Coronary artery (tissue), 2 donors: ENCODE results near the gene ZBTB47.
A peak's percentile ranks its signal among the peaks of the same experiment; 100 is the strongest.

Experiments
- DNase-seq: peaks from one replicate; pipeline ENCODE4 v3.0.0-alpha.2; 2017; ENCODE audit warnings: low spot score
- H3K27ac ChIP-seq, 2 donors: fragments of 200-600 bp; sonication (generic); one replicate each; pipeline ENCODE4 v1.5.1; 2016 to 2019
- H3K4me3 ChIP-seq: fragments of 200-600 bp; sonication (generic); 2 replicates; pipeline ENCODE4 v1.5.1; 2016; ENCODE audit warnings: mild to moderate bottlenecking, moderate library complexity
- TF ChIP-seq, protein P1 (sequence below): fragments of 200-600 bp; sonication (generic); IDR thresholded peaks from one replicate; pipeline ENCODE4 v1.5.1; 2019; ENCODE audit warnings: antibody characterized with exemption

The ZBTB47 gene

DNA sequence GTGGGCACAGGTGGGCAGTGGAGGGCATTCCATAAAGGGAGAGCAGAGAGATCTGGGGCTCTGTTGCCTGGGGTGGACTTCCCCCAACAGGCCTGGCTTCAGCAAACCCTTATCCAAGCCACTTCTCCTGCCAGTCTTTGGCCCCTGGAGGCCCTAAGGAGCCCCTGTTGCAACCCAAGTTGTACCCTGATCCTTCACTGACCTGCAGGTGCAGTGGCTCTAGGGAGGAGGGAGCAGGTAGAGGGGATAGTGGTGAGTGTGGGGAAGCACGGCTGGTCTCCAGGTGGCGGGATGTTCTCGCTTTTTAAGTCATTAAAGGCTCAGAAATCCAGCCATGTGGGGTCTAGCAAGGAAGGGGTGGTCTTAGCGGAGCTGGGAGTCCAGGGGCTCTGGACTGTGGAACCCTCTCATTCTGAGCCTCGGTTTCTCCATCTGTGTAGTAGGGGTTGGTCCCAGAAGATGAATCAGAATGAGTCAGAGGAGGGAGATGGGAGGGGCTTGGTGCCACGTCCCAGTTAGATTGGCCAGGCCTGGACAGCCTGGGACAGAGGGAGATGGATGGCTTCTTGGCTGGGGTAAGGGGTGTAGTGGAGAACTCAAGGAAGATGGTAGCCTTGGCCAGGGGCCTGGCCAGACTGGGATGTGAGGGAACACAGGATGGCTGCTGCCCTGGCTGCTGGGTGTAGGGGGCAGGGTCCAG lies 2.6 kb downstream of the ZBTB47 start:
- H3K4me3 ChIP-seq, result peak overlapping the region; percentile 98
- DNase-seq, result peak; percentile 74
- peak overlapping the region; percentile 98 to 99 for H3K27ac ChIP-seq
- TF ChIP-seq, protein P1, sequence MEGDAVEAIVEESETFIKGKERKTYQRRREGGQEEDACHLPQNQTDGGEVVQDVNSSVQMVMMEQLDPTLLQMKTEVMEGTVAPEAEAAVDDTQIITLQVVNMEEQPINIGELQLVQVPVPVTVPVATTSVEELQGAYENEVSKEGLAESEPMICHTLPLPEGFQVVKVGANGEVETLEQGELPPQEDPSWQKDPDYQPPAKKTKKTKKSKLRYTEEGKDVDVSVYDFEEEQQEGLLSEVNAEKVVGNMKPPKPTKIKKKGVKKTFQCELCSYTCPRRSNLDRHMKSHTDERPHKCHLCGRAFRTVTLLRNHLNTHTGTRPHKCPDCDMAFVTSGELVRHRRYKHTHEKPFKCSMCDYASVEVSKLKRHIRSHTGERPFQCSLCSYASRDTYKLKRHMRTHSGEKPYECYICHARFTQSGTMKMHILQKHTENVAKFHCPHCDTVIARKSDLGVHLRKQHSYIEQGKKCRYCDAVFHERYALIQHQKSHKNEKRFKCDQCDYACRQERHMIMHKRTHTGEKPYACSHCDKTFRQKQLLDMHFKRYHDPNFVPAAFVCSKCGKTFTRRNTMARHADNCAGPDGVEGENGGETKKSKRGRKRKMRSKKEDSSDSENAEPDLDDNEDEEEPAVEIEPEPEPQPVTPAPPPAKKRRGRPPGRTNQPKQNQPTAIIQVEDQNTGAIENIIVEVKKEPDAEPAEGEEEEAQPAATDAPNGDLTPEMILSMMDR, result no peak

DNA sequence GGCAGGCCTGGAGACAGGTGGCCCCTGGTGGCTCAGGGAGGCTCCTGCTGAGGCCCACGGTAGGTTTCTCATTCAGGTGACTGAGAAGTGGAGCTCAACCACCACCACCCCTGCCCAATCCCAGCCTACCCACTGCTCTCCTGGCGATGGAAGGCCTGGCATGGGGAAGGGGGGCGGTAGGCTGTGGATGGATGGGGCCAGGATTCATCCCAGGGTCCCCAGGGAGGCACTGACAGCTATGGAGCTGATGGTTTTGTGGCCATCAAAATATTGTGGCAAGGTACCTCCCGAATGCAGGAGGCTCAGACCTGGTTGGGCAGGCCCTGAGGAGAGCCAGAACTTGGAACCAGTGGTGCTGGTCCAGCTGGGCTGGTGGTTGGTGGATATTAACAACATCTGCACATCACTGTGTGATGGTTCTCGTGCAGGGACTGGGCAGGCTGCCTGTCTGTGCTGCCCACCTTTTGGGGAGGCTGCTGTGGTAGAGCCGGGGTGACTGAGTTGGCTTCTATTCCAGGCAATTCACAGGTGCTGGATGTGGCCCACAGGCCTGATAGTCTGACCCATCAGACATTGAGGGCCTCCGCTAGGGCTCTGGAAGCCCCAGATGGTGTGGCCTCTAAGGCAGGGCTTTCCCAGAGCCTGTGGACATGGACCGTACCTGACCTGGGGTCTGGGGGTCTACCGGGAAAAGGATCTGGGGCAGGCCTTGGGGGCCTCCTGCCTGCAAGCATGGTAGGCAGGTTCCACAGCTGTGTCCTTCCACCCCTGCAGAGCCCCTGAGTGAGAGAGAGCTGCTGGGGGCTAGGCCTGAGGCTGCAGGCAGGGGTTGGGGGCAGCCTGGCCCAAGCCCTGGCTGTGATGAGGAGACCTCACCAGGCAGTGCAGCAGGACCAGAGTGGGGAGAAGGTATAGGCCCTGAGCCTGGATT lies 3.4 kb downstream of the ZBTB47 start:
- Histone ChIP-seq H3K4me3 (no peak overlapping the region), H3K27ac (peak overlapping the region; percentile 98 to 99)
- peak; percentile 75 for DNase-seq
- TF ChIP-seq, protein P1, result no peak

DNA sequence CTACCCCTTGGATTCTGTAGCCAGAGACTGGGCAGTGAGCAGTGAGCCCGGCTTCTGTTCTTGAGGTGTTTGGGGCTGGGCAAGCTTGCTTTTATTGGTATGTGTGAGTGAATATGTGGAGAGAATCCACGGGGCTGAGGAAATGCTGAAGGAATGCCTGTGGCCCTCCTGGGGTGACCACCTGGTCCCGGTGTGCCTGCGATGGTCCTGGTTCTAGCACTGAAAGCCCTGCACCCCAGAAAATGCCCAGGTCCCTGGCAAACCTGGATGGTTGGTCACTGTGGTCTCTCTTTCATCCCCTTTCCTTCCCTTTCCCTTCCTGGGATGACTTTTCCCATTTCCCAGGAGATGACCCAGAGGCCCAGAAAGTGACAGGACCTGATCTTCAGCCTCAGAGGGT lies 4.2 kb downstream of the ZBTB47 start:
- no peak for DNase-seq
- Histone ChIP-seq H3K4me3 (no peak overlapping the region), H3K27ac (peak overlapping the region; percentile 44 to 98)
- TF ChIP-seq, protein P1, result no peak

DNA sequence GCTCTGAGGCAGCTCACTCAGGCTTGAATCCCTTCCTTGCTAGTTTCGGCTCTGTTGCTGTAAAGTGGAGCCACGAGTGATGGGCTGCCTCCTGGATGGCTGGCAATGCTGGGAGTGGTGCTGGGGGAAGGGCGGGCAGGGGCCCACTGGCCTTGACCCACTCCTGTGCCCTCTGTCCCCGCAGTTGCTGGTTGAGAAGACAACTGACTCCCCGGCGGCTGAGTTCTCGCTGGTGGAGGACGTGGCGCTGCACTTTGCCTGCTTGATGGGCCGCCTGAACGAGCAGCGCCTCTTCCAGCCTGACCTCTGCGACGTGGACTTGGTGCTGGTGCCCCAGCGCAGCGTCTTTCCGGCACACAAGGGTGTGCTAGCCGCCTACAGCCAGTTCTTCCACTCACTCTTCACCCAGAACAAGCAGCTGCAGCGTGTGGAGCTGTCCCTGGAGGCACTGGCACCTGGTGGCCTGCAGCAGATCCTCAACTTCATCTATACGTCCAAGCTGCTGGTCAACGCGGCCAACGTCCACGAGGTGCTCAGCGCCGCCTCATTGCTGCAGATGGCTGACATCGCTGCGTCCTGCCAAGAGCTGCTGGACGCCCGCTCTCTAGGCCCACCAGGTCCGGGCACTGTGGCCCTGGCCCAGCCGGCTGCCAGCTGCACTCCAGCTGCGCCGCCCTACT lies 4.7 kb downstream of the ZBTB47 start:
- TF ChIP-seq, protein P1, result no peak
- DNase-seq, result no peak
- Histone ChIP-seq H3K4me3 (no peak overlapping the region), H3K27ac (no peak overlapping the region)

DNA sequence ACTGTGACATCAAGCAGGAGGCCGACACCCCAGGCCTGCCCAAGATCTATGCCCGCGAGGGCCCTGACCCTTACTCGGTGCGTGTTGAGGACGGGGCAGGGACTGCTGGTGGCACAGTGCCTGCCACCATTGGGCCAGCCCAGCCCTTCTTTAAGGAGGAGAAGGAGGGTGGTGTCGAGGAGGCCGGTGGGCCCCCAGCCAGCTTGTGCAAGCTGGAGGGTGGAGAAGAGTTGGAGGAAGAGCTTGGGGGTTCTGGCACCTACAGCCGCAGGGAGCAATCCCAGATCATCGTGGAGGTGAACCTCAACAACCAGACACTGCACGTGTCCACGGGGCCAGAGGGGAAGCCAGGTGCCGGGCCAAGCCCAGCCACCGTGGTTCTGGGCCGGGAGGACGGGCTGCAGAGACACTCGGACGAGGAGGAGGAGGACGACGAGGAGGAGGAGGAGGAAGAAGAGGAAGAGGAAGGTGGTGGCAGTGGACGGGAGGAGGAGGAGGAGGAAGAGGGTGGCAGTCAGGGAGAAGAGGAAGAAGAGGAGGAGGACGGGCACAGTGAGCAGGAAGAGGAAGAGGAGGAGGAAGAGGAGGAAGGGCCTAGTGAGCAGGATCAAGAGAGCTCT lies 5.4 kb downstream of the ZBTB47 start:
- Histone ChIP-seq H3K4me3 (no peak overlapping the region), H3K27ac (peak overlapping the region in 1 of 2 donors; percentile 70)
- TF ChIP-seq, protein P1, result no peak
- no peak for DNase-seq

DNA sequence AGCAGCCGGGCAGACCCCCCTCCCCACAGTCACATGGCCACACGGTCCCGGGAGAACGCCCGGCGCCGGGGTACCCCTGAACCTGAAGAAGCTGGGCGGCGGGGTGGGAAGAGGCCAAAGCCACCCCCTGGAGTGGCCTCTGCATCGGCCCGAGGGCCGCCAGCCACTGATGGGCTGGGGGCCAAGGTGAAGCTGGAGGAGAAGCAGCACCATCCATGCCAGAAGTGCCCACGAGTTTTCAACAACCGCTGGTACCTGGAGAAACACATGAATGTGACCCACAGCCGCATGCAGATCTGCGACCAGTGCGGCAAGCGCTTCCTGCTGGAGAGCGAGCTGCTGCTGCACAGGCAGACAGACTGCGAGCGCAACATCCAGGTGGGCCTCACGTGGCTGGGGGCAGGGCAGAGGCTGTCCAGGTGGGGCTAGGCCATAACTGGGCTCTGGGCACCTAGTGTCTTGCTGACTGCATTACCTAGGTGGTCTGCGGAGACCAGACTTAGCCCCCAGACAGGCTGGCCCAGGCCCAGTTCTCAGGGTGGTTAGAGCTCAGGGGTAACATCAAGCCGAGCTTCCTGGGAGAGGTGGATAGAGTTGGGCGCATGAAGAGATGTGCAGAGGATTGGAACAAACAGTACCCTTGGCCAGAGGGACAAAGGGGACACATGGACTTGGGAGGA lies 6.1 kb downstream of the ZBTB47 start:
- TF ChIP-seq, protein P1, result no peak
- no peak for DNase-seq
- Histone ChIP-seq H3K4me3 (no peak overlapping the region), H3K27ac (peak overlapping the region; percentile 2 to 70)
